GM19468 (cell line): ENCODE data around the gene WDR74.
"Not testable (repeated sequence)": the region's sequence is repeated elsewhere in the genome, so short reads cannot be mapped to it uniquely, and the experiment has no call there.

Experiments
- ATAC-seq: cut with Tn5 transposase; IDR thresholded peaks from one replicate; pipeline ENCODE4 v1.9.1; 2021; ENCODE audit warnings: mild to moderate bottlenecking, moderate library complexity, moderate number of reproducible peaks; ENCODE audit not compliant: unreplicated experiment; ENCODE audit errors: extremely low read depth

The WDR74 gene

DNA sequence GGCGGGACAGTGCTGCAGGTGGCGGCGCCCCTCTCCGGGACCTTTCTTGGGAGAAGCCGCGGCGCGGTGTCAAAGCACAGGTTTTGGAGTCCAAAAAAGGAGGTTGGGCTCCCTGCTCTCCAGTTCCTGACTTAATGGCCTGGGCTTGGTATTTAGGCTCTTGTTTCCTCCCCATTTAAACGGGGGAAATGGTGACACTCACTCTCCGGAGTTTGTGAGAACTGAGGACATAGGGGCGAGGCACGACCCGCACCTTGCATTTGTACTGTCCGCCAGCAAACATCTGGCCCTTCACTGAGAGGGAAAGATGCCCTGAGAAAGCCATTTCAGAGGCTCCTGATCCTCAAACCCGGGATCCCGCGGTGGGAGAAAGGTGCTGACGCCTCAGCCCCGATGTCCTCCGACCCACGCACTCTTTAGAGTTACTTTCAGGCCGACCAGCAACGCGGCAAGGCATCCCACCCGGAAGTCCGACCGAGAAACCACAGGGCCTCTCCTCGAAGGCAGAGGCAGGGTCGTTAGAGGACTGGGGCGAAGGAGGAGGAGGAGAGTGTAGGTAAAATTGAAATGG lies 2.9 kb upstream of the WDR74 start:
- no peak for ATAC-seq

DNA sequence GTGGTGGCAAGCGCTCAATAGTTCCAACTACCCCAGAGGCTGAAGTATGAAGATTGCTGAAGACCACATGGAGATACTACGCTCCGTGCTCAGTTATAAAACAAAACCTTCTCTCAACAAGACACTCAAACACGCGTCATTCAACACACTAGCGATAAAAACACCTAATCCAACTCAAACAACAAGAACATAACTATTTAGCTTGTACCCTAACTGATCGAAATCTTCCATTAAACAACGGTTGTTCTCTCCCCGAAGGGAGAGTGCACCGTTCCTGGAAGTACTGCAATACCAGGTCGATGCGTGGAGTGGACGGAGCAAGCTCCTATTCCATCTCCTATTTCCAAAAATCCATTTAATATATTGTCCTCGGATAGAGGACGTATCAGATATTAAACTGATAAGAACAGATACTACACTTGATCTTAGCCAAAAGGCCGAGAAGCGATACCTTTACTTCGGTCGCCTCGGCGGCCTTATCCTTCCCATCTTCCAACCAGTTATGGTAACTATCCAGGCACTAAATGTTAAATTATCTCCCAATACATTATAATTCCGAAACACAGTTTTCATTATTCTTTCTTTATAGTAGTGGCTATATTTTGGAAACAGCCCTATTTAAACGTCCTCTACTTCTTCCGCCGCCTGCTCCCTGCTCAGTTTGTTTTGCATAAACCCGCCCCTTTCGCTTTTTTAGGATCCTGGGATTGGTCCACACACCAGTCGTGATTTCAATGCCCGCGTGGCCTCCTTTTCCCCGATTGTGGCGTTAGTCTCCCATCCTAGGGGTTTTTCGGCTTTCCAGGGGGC lies 2.2 kb upstream of the WDR74 start:
- ATAC-seq = peak; percentile 27

DNA sequence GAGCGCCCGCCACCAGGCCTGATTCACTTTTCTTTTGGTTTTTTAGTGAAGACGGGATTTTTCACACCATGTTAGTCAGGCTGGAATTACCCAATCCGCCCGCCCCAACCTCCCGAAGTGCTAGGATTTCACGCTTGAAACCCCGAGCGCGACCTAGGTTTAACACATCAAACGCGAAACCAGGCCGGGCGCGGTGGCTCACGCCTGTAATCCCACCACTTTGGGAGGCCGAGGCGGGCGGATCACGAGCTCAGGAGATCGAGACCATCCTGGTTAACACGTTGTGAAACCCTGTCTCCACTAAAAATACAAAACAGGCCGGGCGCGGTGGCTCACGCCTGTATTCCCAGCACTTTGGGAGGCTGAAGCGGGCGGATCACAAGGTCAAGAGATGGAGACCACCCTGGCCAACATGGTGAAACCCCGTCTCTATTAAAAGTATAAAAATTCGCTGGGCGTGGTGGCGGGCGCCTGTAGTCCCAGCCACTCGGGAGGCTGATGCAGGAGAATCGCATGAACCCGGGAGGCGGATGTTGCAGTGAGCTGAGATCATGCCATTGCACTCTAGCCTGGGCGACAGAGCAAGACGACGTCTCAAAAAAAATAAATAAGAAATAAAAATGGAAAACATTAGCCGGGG lies 1.5 kb upstream of the WDR74 start:
- not testable (repeated sequence) for ATAC-seq

DNA sequence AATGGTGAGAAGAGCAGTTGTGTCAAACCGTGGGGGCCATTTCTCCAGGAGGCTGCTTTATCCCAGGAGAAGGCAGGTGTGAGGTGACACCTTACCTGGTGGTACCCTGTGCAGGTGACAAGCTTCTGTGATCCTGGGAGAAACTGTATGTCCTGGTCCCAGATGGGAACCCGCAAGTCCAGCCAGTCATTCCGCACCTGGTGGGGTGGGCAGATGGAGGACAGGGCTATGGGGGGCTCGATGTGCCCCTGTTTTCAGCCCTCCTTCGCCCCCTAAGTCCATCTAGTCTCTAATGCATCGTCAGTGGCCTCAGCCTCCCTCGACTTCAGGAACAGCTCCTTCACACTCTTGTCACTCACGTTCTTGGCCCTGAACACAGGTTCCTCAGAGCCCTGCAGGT lies 4.1 kb downstream of the WDR74 start:
- ATAC-seq = no peak

DNA sequence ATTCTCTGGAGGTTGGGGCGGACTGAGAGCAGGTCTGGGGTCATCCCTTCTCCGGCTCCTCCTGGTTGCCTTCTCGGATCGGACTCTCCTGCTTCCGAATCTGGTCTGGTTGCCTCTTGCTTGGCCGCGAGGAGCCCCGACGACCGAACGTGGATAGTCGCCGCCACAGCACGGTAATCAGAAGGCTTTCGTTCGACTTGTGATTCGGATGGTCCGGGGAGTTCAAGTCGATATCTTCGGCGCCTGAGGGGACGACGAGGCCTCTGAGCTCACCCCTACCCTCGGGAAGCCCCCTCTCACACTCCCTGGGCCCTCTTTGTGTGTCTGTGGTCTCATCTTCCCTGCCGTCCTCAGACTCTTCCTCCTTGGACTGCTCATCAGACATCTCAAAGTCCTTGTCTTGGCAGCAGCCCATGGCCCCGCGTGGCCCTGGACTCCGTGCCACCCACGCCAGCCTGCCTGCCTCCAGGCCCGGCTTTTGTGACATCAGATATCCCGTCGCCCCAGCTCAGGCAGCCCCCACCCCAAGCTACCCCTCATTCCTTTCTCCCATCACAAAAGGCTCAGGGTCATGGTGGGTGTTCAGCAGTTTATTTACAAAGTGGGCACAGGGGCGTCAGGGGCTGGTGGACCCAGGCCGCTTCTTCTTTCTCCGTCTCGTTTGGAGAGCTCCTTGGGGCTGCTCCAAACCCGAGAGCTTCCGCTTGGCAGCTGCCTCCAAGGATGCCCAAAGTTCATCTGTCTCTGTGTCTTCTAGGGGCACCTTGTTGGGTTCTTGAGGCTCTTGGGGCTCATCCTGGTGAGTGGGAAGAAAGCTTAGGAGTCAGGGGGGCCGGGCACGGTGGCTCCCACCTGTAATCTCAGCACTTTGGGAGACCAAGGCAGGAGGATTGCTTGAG lies 6.8 kb downstream of the WDR74 start, which contains the start of gene TEX54:
TEX54 (minus strand) TSS at position 506 of the 899 bp plus-strand sequence.
- no peak for ATAC-seq

DNA sequence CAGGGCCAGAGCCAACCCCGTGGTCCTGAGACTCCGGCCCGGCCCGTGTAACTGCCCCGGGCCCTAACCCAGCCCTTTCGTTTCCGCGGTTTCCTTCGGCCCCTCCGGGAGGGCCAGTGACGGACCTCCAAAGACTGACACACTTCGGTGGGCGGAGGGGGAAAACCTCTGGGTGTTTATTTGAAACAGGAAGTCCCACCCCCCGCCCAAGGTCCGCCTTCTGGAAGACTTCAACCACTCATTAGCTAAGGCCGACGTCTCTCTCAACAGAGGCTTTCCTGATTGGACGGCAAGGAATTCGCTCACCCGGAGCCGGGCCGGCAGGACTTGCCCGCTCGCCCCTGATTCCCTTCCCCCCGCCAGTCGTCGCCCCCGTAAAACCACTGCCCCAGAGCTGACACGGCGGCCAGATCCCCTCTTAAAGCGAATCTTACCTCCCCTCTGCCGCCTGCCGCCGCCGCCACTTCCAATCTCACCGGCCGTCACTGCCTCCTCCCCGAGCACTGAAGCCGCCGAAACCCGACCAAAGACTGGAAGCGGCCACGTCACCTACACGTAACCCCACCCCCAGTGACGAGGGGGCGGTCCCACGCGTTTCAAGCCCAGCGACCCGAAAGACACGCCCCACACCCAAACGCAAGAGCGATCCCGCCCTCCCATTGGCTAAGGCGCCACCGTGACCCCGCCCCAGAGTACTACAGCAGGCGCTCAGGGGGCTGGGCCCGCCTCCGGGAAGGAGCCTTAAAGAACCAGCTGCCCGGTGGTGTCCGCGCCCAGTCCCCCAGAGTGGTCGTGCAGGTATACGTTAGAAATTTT lies 7.7 kb downstream of the WDR74 start, which contains the start of gene STX5:
STX5 (minus strand) TSS at position 532 of the 816 bp plus-strand sequence. CDS start 808 bp downstream, outside the sequence.
- ATAC-seq = peak; percentile 70

DNA sequence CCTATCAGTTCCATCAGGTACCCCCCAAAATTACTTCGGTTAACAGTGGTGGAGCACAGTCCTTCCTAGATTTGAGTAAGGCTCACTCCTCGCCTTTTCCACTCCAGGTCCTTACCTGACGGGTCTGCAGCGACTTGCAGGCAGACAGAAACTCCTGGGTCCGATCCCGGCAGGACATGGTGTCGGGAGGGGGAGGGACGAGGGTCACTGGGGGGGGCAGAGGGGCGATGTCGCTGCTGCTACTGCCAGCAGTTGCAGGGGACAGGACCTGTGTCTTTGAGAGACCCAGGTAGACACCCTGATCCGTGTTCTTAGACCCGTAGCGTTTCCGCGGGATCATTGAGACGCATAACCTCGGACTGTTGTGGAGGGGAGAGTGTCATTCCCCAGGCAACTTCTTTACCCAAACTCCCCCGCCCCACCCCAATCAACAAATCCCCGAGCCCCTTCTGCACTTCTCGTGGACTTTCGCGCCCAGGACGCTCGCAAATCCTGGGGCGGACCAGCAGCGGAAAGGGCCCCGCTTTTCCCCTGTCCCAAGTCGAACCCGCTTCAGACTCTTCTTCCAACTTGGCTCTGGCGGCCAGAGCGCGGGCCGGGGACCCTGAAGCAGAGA lies 8.4 kb downstream of the WDR74 start:
- no peak for ATAC-seq

DNA sequence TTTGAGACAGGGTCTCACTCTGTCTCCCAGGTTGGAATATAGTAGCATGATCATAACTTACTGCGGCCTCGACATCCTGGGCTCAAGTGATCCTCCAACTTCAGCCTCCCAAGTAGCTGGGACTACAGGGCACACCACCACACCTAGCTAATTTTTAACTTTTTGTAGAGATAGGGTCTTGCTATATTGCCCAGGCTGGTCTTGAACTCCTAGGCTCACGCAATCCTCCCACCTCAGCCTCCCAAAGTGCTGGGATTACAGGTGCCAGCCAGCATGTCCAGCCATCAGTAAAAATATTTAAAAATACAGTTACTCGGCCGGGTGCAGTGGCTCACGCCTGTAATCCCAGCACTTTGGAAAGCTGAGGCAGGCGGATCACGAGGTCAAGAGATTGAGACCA lies 11.3 kb downstream of the WDR74 start:
- not testable (repeated sequence) for ATAC-seq

DNA sequence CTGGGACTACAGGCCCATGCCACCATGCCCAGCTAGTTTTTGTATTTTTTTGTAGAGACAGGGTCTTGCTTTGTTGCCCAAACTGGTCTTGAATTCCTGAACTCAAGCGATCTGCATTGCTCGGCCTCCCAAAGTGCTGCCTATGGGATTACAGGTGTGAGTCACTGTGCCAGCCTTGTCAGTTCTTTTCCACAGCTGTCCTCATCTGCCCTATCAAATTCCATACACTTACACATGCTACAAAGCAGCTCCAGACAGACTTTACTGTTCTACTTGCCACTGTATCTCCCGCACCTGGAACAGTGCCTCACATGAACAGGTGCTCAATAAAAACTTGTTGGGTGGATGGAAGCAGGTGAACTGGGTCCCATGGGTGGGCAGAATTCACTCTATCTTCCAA lies 15.7 kb downstream of the WDR74 start:
- no peak for ATAC-seq

DNA sequence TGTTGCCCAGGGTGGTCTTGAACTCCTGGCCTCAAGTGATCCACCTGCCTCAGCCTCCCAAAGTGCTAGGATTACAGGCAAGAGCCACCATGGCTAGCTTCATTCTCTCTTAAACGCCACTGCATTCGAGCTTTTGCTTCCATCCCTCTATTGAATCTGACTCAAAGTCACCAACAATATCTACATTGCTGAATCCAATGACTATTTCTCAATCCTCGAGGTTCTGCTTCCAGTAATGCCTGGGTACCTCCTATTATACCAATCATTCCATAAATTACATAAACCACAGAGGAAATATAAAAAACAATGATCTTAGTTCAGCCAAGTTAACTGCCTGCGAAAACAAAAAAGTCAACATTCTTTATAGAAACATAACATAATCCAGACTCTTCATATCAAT lies 22.3 kb downstream of the WDR74 start:
- no peak for ATAC-seq

DNA sequence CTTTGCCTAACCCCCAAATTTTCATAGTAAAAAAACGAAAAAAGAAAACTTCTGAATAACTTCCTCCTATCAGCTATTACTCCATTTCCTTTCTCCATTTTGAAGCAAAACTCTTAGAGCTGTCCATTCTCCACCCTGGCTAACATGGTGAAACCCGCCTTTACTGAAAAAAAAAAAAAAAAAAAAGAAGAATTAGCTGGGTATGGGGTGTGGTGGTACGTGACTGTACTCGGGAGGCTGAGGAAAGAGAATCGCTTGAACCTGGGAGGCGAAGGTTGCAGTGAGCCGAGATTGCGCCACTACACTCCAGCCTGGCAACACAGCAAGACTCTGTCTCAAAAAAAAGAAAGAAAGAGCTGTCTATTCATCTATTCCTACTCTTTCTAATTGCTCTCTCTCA lies 22.8 kb downstream of the WDR74 start:
- no peak for ATAC-seq

DNA sequence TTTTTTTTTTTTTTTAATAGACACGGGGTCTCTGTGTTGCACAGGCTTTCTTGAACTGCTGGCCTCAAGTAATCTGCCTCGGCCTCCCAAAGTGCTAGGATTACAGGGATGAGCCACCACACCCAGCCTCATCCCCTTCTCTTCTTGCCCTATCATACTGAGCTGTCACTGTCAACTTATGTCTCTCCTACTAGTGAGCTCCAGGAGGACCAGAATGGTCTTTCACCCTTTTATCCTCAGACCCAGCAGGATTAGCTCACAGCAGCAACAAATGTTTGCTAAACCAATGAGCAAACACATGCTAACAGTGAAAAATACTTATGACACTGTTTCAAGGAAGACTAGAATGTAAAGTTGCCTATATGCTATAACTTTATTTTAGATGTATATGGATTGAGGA lies 27.7 kb downstream of the WDR74 start:
- no peak for ATAC-seq

DNA sequence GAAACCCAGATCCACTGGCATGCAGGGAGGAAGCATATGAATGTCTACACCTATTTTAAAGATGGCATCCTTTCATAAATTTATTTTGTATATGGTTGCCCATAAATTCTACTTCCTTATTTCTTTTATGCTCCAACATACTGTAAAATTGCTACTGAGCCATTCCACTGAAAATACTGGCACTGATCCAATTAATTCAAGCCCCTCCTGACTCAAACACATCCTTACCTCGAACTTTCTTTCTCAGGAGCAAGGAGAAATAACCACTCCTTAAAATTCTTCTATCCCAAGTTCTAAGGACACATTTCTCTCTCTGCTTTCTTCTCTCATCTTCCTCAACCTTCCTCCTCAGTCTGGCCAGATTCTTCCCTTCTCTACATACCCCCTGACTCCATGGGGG lies 28.6 kb downstream of the WDR74 start:
- no peak for ATAC-seq

DNA sequence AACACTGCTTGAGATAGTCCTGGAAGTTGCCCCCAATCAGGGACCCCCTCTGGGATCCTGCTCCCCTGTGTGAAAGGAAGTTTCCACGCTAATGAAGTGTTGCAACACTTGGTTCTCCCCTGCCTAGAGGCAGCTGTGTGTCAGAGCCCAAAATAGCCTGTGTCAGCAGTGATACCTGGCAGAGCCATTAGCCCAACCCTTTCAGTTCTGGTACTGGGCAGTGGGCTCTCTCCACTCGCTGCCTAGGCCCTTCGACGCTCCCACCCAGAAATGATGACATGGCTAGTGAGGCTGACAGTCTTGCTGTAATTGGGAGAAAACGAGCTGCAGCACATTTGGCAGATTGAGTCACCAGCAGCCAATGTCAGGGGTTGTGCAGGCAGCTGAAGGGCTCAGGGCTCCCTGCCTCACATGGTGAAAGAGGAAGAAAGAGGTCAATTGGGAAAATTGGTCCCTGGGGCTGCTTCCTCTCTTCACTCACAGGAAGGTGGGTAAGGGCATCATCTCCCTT lies 32.7 kb downstream of the WDR74 start:
- ATAC-seq = no peak

DNA sequence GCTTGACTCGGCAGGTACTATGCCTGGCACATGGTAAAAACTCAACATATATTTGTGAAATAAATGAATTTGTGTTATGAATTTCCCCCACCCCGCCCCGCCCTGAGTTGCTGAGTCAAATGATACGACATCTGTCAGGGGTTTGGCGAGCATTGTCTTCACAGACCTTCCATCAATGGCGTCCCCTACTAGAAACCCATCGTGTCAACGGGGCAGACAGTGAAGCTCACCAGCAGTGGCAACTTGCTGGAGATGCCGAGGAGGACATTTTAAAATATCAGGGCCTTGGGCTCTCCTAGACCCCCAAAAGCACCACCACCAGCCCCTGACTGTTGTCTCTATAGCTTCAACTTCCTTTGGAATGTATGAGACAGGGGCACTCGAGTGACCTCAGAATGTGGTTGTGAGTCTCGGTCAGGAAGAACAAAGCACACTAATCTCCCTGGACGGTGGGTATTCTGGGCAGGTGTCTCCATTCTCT lies 33.4 kb downstream of the WDR74 start:
- no peak for ATAC-seq

DNA sequence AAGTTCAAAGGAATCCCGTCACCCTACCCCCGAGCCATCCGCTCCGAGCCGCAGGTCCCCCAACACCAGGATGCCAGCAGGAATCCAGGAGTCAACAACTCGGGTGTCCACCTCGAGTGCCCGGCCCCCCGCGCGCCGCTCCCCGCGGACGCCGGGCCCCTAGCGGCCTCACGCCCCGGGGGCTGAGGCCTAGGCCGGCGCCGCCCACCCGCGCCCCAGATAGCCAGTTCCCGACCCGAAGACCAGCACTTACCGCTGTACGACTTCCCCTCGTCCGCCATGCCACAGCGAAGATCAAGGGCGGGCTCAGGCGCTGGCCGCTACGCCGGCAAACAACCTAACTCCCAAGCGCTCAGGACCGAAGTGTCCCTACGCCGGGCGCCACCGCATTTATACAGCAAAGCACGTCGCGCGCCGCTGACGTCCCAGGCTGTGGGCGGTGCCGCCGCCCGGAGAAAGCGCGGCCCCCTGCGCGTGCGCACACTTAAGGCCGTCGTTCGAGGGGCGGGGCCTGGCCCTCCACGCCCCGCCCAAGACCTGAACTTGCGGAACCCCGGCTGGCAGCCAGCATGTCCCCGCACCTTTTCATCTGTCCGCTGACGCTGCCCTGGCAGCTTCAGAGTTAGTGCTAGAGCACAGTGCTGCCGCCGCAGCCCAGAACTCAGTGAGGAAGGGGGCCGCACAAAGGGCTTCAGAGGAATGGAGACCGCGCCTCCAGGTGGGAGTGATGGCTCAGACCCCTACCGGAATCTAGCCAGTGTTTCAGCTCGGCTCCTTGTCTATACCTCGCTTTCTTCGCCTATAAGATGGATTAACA lies 34.1 kb downstream of the WDR74 start, which contains the start of gene NXF1:
NXF1 (minus strand) TSS at position 365 of the 817 bp plus-strand sequence; CDS start at position 281, 84 bp downstream.
- ATAC-seq = peak; percentile 65

DNA sequence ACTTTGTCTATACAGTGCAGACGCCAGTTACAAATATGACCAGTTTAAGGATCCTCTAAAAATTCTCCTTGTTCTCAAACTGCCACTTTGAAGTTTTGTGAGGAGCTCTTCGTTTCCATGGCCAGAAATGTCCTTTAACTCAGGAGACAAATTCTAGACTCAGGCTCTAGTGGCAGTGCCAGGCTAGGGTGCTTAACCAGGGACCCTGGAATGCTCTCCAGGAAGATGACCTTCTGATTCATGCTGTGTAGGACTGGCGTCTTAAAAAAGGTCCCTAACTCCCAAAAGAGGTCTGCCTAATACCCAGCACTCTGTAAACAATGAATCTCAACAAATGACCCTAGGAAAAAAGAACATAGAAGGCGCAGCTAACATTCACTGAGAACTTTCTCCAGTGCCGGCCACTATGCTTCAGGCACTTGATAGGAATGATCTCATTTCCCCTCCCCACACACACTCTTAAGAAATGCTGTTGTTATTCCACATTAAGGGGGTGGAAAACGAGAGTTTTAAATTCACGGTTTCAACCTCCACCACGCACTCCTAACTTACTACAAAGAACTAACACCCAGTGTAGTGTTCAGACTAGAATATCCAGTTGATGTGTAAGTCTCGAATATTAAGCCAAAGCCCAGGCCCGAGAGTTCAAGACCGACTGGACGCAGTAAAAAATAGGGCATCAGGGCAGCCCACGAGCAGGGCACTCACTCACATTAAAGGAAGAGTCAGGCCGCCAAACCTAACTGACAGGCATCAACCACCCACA lies 34.9 kb downstream of the WDR74 start:
- no peak for ATAC-seq
